LNCAP (cell line): ENCODE results near the gene OTOG.

Experiments used
- CTCF ChIP-seq: fragments of 450-650 bp; IDR thresholded peaks from 2 replicates; pipeline ENCODE4 v1.5.1; 2017; ENCODE audit warnings: mild to moderate bottlenecking

OTOG gene

GRCh38 chr11:17581036-17581731, 34.1 kb downstream of the OTOG start:
- TF ChIP-seq CTCF: no peak

GRCh38 chr11:17581732-17582053, 34.6 kb downstream of the OTOG start:
- TF ChIP-seq CTCF: no peak

GRCh38 chr11:17585911-17586695, 39.0 kb downstream of the OTOG start:
- no peak for TF ChIP-seq CTCF

- no peak for TF ChIP-seq CTCF
These were observed 41.1 kb downstream of the OTOG start for GRCh38 chr11:17588166-17588565.

GRCh38 chr11:17588721-17589120, 41.7 kb downstream of the OTOG start:
- no peak for TF ChIP-seq CTCF

- TF ChIP-seq CTCF: no peak
These were observed 43.4 kb downstream of the OTOG start for GRCh38 chr11:17590463-17590862.

- TF ChIP-seq CTCF: no peak
These were observed 44.2 kb downstream of the OTOG start for GRCh38 chr11:17591293-17591692.
